Esophagus muscularis mucosa (tissue), 4 donors: ENCODE data around the gene SLC45A1. TPM values are rescaled to one million over a fixed set of nuclear protein-coding genes. Genes with fewer than 3 reads are reported as not detected.

ENCODE experiments used
- DNase-seq: peaks from one replicate; pipeline ENCODE4 v3.0.0-alpha.2; 2017; ENCODE audit errors: extremely low spot score
- H3K27ac ChIP-seq, 4 donors: fragments of 200-600 bp; sonication (generic); replicated peaks in 1 of 4; 1 replicate in 3 of 4; 2 replicates in 1 of 4; pipeline ENCODE4 v1.5.1; 2016 to 2019; ENCODE audit warnings: mild to moderate bottlenecking in 1 of 4
- H3K27me3 ChIP-seq, 4 donors: fragments of 200-600 bp; sonication (generic); one replicate each; pipeline versions ENCODE4 v1.5.1 to v1.6.0; 2016 to 2019
- H3K36me3 ChIP-seq, 4 donors: fragments of 200-600 bp; sonication (generic); one replicate each; pipeline ENCODE4 v1.5.1; 2016 to 2019
- H3K4me1 ChIP-seq, 4 donors: fragments of 200-600 bp; sonication (generic); one replicate each; pipeline ENCODE4 v1.5.1; 2016 to 2019
- H3K4me3 ChIP-seq, 4 donors: fragments of 200-600 bp; sonication (generic); 1 replicate in 2 of 4; 2 replicates in 2 of 4; pipeline ENCODE4 v1.5.1; 2016 to 2019; ENCODE audit warnings: mild to moderate bottlenecking in 4 of 4, moderate library complexity in 1 of 4
- H3K9me3 ChIP-seq, 4 donors: fragments of 200-600 bp; sonication (generic); 1 replicate in 3 of 4; 2 replicates in 1 of 4; pipeline ENCODE4 v1.5.1; 2016 to 2019
- CTCF ChIP-seq, 3 experiments: fragments of 200-600 bp in 2 of 3; fragments of 450-650 bp in 1 of 3; sonication (generic) in 2 of 3; IDR thresholded peaks; one replicate each; pipeline ENCODE4 v1.5.1; 2017 to 2019; ENCODE audit warnings: antibody characterized with exemption in 3 of 3, mild to moderate bottlenecking in 2 of 3, moderate library complexity in 1 of 3
- EP300 ChIP-seq: sonication (generic); formaldehyde crosslinking; IDR thresholded peaks from one replicate; pipeline ENCODE4 v1.6.1; 2017; ENCODE audit warnings: antibody characterized with exemption
- POLR2A ChIP-seq: fragments of 450-650 bp; IDR thresholded peaks from one replicate; pipeline ENCODE4 v1.6.1; 2017; ENCODE audit warnings: antibody characterized with exemption, moderate library complexity, mild to moderate bottlenecking, low read depth
- POLR2AphosphoS5 ChIP-seq, 2 donors: sonication (generic); formaldehyde crosslinking; IDR thresholded peaks; one replicate each; pipeline ENCODE4 v1.6.1; 2017; ENCODE audit warnings: antibody characterized with exemption in 2 of 2
- WGBS: methylation state at CpG from one replicate; pipeline ENCODE4 v1.1.5; 2018; 5-methylcytosine and 5-hydroxymethylcytosine counted together
- intact Hi-C: fragments of 100-400 bp; cut with DNase I; formaldehyde crosslinking; loops from one replicate; pipeline ENCODE4 v1.15.1; 2023
- total RNA-seq, 4 donors: library from RNA; depleted of rRNA; stranded (reverse); fragments of >200 nt; gene quantifications; one replicate each; pipeline versions ENCODE4 v1.1.0 to v1.2.1, GENCODE V29; 2016

The SLC45A1 gene
- total RNA-seq, 4 donors from 2014 or later = 6.8 to 17.5 (median 10.7) TPM

GRCh38 chr1:8337776-8338525, 20.0 kb downstream of the SLC45A1 start:
- Histone ChIP-seq H3K36me3 (peaks cover 18 to 66% (median 33%) of the 10 kb centered on the region in 4 donors), H3K4me1 (peaks cover 5 to 13% (median 9%) of the 10 kb centered on the region in 4 donors), H3K27me3 (no peaks in the 10 kb centered on the region), H3K27ac (no peak overlapping the region), H3K9me3 (no peaks in the 10 kb centered on the region), H3K4me3 (no peak overlapping the region)
- WGBS = 97% methylated on average over 12 of the region's 25 CpGs
- intact Hi-C loops = no loop called here
- TF ChIP-seq POLR2AphosphoS5 (IDR thresholded peaks at IDR 0.05) = no peak
- no peak for TF ChIP-seq CTCF (IDR thresholded peaks at IDR 0.05)
- TF ChIP-seq POLR2A = no peak
- no peak for TF ChIP-seq EP300
- DNase-seq = no peak

GRCh38 chr1:8338526-8339202, 20.8 kb downstream of the SLC45A1 start:
- TF ChIP-seq POLR2A = no peak
- TF ChIP-seq CTCF (IDR thresholded peaks at IDR 0.05) = no peak
- no peak for TF ChIP-seq EP300
- TF ChIP-seq POLR2AphosphoS5 (IDR thresholded peaks at IDR 0.05) = no peak
- Histone ChIP-seq H3K36me3 (peaks cover 18 to 59% (median 33%) of the 10 kb centered on the region in 4 donors), H3K27ac (no peak overlapping the region), H3K9me3 (no peaks in the 10 kb centered on the region), H3K4me1 (peaks cover 10 to 20% (median 16%) of the 10 kb centered on the region in 4 donors), H3K4me3 (no peak overlapping the region), H3K27me3 (no peaks in the 10 kb centered on the region)
- intact Hi-C loops = no loop called here
- no peak for DNase-seq
- WGBS = 96% methylated on average over 26 of the region's 26 CpGs

- 79% methylated on average over 12 of the region's 13 CpGs for WGBS
- DNase-seq = no peak
- H3K4me3 ChIP-seq = no peak overlapping the region
- no peaks in the 10 kb centered on the region for H3K27me3 ChIP-seq
- no peaks in the 10 kb centered on the region for H3K9me3 ChIP-seq
- H3K4me1 ChIP-seq = peaks cover 15 to 26% (median 22%) of the 10 kb centered on the region in 4 donors
- TF ChIP-seq CTCF (IDR thresholded peaks at IDR 0.05) (no peak), EP300 (no peak), POLR2A (no peak), POLR2AphosphoS5 (IDR thresholded peaks at IDR 0.05) (no peak)
- no peak overlapping the region for H3K27ac ChIP-seq
- H3K36me3 ChIP-seq = peaks cover 18 to 54% (median 31%) of the 10 kb centered on the region in 4 donors
- intact Hi-C loops = no loop called here
Observed at GRCh38 chr1:8339203-8339600, 21.3 kb downstream of the SLC45A1 start.

- peaks cover 15 to 42% (median 24%) of the 10 kb centered on the region in 4 donors for H3K36me3 ChIP-seq
- TF ChIP-seq EP300 (no peak), CTCF (IDR thresholded peaks at IDR 0.05) (no peak), POLR2AphosphoS5 (IDR thresholded peaks at IDR 0.05) (no peak), POLR2A (no peak)
- 87% methylated on average over 6 of the region's 6 CpGs for WGBS
- H3K9me3 ChIP-seq = no peaks in the 10 kb centered on the region
- no peaks in the 10 kb centered on the region for H3K27me3 ChIP-seq
- DNase-seq = no peak
- H3K4me1 ChIP-seq = peaks cover 15 to 27% (median 24%) of the 10 kb centered on the region in 4 donors
- intact Hi-C loops = no loop called here
- no peak overlapping the region for H3K27ac ChIP-seq
- no peak overlapping the region for H3K4me3 ChIP-seq
Observed at GRCh38 chr1:8340448-8340847, 22.5 kb downstream of the SLC45A1 start.
